NCI-H446 treated with DMSO at 0.1 percent for 48 hours (cell line): Measurements from ENCODE around the gene CACNB4.
A peak's percentile ranks its signal among the peaks of the same experiment; 100 is the strongest.
"Not testable (repeated sequence)": the region's sequence is repeated elsewhere in the genome, so short reads cannot be mapped to it uniquely, and the experiment has no call there.

Experiments used
- DNase-seq: peaks from one replicate; lab custom pipeline; 2025; lab: John Stamatoyannopoulos, UW

Gene CACNB4

DNA sequence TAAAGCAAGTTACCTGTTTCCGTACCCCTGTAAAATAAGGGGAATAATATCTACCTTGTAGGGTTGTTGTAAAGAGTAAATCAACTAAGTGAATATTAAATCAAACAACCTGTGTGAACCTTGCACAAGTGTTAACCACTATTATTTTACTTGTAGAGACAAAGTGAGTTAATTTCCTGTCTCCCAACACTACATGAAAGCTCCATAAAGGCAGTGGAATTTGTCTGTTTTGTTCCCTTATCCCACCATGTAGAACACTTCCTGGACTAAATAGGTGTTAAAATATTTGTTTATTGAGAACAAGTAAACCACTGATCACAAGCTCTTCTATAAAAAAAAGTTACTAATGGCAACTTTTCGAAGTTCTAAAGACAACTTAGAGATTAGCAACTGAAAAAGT, 274.0 kb downstream of the CACNB4 start:
- no peak for DNase-seq

DNA sequence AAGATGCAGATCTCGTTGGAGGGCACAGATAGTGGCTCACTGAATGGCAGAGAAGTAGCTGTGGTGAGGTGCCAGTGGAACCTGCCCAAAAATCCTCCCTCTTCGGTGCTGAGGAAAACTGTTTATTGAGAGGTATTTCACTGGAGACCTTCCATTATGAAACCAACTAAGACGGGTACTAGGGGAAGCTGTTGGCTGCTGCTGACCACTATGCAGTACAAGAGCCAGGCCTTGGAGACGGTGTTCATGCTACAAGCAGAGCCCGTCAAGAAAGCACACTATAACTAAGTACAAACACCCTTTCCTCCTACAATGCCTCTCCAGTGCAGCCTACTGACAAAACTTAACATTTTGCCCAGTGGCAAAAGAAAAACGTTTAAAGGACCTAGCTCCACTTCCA, 275.2 kb downstream of the CACNB4 start:
- no peak for DNase-seq

DNA sequence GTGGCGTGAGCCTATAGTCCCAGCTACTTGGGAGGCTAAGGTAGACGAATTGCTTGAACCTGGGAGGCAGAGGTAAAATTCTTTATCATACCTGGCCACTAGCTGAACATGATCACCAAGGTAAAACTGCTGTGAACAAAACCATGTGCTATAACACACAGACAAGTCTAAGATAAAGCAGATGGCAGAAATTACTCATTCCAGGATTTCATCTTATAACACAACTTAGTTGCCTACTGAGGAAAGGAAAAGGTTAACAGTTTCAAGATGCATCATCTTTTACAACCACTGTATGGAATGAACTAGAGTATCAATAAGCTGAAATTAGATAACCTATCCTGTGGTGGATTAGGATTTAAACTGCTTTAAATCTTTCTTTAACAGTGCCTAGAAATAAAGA, 278.9 kb downstream of the CACNB4 start:
- DNase-seq = no peak

DNA sequence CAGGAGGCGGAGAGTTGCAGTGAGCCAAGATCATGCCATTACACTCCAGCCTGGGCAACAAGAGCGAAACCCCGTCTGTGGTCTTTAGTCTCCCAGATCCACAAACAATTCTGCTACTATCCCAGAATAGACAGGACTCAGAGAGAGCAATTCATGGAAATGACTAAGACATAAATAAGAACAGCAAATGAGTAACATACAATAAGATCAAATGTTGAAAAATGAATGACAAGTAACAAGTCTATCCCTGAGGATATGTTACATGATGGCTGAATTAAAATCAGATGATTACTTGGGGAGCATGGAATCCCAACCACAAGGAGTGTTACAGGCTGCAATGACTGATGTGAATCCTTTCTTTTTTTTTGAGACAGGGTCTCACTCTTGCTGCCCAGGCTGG, 280.9 kb downstream of the CACNB4 start:
- DNase-seq = no peak

DNA sequence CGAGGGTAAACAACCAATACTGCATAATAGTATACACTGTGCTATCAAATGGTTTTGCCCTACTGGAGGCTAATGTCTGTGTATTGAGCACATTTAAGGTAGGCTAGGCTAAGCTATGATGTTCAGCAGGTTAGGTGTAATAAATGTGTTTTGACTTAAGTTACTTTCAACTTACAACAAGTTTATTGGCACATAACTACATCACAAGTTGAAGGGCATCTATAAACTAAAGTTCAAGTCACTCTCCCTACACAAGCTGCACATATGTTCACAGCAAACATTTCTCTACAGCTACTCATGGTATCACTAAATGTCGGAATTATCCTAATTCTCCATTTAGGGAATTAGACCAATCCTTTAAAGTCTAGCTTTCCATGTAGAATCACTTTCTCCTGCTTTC, 282.0 kb downstream of the CACNB4 start:
- no peak for DNase-seq

DNA sequence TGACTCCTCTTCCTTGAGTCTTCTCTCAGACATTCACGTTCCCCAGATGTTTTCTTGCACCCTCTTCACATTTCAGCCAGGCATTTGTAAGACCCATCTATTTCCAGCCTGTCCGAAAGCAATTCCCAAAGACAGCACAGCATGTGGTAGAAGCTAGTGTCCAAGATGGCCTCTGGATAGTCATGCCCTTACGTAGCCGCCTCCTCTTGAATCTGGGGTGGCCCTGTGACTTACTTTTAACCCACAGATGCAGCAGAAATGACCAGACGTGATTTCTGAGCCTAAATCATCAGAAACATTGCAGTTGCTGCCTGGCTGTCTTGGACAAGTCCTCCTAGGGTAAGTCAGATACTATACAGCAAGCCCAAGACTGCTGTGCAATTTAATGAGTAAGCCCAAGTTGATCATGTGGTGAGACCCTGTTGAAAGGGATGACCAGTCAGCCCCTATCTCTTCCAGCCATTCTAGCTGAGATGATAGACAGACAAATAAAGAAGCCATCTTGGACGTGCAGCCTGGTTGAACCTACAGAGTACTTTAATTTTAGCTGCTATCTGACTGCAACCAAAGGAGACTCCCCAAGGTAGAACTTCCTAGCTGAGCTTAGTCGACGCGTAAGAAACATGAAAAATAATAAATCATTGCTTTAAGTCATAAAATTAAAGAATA, 282.9 kb downstream of the CACNB4 start:
- no peak for DNase-seq

DNA sequence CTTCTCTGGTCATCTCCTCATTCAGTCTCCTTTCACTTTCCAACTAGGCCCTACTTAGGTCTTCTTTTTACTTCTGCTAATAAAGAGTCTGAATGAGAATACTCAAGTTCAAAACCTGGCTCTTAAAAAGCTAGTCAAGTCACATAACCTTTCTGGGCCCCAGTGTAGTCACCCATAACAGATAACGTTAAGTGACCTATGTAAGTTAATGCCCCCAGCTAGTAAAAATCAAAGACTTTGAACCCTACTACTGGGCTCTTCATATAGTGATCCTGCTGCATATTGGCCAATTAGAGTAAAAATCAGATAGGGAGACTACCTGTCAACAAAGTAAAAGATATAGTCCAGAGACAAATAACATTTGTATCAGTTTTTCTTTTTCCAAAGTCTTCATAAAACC, 288.4 kb downstream of the CACNB4 start:
- DNase-seq = no peak

DNA sequence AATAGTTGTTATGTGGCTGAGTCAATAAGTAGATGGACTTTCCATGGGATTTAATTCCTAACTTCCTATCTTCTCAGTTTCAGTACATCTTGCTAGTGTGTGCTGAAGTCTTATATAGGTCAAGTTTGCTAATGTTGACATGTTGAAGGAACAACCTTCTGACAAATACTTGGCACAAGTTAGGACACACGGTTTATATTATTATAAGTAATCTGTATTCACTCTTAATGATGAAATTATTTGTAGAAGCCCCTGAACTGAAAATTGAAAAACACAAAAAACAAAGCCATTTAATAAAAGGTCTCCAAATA, 289.8 kb downstream of the CACNB4 start:
- DNase-seq = no peak

DNA sequence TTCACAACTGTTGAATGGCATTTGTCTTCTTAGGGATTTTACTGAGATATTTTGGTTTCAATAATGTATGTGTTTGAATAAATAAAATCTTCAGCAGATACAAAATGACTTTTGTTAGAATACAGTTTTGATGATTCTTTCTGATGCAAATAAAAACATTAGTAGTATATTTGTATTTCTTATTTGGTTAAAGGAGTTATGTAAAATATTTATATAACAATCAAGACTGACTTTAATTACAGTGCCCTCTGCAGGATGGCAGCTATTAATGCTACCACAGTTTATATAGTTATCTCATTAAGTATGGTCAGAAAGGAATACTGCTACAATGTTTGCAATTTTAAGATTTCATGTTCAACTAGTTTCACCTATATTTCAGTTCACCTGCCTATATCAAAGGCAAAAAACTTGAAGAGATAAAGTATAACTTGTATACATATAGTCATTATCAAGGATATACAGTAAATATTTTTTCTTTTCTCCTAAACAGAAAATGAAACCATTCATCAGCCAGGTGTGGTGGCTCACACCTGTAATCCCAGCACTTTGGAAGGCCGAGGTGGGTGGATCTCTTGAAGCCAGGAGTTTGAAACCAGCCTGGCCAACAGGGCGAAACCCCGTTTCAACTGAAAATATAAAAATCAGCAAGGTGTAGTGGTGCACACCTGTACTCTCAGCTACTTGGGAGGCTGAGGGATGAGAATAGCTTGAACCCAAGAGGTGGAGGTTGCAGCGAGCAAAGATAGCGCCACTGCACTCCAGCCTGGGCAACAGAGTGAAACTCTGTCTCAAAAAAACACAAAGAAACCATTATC, 290.4 kb downstream of the CACNB4 start:
- peak; percentile 2 for DNase-seq

DNA sequence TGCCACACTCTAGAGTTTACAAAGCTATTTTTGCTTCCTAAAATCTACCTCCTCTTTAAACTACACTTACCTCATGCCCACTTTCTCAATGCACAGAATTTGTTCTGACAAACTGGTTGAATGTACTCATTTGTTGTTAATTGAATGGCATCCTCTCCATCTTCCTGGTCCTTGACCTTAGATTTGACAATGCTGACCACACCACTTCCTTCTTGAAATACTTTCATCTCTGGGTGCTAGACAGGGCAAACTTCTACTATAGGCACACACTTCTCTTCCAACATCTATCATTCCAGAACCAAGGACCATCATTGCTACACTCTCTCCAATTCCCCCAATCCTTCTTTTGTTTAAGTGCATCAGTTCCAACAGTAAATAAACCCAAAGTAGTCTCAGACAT, 292.9 kb downstream of the CACNB4 start:
- DNase-seq = no peak

DNA sequence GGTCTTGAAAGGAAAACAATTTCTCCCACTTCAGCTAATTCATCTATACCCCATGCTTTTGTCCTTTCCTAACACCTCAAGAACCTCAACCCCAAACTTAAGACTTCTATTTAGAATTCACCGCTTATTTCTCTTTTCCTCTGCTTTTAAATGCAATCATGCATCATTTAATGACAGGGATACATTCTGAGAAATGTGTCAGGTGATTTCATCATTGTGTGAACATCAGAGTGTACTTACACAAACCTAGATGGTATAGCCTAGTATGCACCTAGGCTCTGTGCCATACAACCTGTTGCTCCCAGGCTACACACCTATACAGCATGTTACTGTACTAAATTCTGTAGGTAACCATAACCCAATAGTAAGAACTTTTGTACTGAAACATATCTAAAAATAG, 293.5 kb downstream of the CACNB4 start:
- DNase-seq = no peak

DNA sequence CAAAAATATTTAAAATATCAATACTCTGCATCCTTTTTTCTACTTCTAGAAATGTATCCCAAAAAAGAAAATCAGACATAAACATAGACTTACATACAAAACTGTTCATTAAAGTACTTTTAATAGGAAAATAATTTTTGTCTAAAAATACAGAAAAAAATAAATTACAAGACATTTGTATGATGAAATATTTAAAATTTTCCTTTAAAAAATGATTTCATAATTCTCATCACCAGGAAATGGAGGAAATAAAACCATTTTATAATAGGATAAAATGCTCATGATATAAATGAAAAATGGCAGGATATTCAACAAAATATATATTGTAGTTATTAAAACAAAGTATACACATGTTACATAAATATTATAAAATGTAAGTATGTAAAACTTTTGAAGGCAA, 295.0 kb downstream of the CACNB4 start:
- no peak for DNase-seq

DNA sequence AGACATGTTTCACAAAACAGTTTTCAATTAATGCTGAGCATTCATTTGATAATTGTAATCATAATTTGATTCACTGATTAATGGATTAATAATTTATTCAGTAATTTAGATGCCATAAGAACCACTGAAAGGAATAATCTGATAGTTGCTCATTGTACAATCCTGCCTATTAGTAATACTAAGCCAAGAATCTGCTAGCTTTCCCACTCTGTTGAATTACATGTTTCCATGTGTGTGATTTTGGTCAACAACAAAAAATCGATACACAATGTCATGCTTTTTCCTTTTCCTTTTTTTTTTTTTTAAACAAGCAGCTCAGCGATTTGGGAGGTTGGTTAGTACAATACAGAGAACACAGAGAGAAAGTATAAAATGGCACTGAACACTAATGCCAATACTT, 296.5 kb downstream of the CACNB4 start:
- no peak for DNase-seq

DNA sequence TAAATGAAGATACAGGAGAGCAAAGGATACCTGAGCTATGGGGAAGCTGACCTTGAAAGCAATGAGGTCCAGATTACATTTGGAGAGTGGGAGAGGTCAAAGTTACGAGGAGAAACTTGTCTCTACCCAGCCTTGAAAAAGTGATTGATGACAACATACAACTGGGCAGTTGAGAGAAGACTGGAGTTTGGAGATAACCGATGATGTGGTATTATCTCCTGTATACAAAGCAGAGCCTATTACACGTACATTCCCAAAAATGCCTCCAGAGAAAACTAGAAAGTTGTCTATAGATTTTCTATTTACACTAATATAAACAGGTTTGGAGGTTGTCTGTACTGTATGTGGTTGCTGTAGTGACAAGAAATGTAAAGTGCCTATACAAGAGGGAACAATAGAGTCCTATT, 299.0 kb downstream of the CACNB4 start:
- no peak for DNase-seq

DNA sequence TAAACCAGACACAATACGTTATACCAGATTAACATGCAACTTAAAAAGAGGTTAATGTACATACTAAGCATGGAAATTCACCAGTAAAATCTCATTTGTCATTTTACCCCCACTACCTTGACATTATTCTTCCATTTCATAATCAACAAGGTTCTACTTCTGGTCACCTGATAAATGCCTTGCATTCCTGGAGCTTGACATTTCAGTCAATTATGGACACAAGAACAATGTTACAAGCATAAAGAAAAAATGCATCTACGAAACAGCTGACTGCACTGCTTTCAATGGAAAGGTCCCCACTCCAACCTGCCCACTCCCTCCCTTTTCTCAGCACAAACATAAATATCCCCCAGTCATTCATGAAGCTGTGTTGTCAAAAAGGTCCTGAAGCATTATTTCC, 302.1 kb downstream of the CACNB4 start:
- DNase-seq = no peak

DNA sequence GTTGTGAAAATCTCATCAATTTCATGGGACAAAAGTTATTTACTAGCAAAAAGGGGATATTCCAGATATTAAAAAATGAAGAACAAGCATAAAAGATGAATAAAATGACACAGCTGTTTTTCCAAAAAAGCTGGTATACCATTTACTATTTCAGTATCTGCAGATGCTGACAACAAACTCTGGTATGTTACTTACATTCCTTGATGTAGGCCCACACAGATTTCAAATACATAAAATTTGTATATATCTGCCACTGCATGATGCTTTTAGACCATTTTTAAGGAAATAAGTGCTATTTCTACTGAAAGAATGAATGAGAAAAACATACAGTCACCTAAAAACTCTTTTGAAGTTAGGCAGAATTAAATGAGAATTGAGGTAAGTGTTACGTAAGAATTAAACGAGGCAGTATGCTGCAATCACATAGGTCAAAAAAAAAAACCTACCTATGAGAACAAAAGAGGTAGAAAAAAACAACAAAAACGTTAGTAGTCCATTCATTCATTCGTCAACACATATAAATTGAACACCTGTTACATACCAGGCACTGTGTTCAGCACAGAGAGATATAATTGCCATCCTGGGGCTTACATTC, 303.1 kb downstream of the CACNB4 start:
- DNase-seq = no peak

DNA sequence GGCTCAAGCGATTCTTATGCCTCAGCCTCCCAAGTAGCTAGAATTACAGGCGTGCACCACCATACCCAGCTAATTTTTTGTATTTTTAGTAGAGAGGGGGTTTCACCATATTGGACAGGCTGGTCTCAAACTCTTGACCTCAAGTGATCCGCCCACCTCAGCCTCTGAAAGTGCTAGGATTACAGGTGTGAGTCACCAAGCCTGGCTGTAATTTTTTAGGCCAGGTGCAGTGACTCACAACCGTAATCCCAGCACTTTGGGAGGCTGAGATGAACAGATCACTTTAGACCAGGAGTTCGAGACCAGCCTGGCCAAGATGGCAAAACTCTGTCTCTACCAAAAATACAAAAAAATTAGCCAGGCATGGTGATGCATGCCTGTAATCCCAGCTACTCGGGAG, 304.4 kb downstream of the CACNB4 start:
- not testable (repeated sequence) for DNase-seq

DNA sequence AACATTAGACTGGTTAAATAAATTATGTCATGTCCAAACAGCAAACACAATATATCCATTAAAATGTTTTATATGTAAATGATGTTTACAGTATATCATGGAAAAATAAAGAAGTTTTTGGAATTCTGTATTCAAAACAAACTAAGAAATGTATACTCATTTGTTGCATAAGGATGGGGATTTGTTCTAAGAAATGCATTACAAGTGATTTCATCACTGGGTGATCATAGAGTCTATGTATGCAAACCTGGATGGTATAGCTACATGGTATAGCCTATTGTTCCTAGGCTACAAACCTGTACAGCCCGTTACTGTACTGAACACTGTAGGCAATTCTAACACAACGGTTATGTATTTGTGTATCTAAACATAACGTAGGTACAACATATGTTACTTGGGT, 305.7 kb downstream of the CACNB4 start:
- DNase-seq = no peak

DNA sequence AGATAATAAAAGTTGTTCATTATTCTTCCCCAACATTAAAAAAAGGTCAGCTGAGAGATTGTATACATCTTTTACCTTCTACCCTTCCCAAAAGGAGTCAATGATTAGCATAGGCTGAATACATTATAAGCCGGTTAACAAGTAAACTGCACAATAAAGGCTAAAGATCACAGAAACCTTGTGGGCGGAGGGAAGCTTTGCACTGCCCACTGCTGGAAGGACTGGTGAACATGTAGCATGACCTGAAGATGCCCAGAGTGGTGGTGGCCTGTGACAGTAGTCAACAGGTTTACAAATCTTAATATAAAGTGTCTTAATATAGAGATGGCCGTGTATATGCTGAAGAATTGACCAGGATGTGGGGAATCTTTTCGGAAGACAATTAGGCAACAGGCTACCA, 306.3 kb downstream of the CACNB4 start:
- DNase-seq = no peak

DNA sequence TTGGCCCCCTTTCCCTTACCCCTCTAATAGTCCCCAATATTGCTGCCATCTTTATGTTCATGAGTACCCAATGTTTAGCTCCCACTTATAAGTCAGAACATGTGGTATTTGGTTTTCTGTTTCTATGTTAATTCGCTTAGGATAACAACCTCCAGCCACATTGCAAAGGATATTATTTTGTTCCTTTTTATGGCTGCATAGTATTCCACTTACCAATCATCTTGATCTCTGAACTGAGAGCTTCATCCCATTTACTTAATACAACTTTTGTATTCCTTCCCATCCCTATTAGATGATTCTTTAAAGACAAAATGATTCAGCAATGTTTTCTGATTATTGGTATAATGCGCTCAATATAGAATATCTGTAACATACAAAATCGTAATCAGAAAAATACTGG, 307.3 kb downstream of the CACNB4 start:
- DNase-seq = no peak

DNA sequence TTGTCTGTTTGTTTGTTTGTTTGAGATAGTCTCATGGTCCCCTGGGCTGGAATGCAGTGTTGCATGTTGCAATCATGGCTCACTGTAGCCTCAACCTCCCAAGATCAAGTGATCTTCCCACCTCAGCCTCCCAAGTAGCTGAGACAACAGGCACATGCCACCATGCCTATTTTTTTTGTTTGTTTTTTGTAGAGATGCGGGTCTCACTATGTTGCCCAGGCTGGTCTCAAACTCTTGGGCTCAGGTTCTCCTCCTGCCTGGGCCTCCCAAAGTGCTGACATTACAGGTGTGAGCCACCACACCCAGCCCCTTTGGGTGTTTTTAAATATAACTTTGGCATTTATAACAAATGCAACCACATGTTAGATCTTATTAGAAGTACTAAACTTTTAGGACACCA, 308.2 kb downstream of the CACNB4 start:
- DNase-seq = no peak

DNA sequence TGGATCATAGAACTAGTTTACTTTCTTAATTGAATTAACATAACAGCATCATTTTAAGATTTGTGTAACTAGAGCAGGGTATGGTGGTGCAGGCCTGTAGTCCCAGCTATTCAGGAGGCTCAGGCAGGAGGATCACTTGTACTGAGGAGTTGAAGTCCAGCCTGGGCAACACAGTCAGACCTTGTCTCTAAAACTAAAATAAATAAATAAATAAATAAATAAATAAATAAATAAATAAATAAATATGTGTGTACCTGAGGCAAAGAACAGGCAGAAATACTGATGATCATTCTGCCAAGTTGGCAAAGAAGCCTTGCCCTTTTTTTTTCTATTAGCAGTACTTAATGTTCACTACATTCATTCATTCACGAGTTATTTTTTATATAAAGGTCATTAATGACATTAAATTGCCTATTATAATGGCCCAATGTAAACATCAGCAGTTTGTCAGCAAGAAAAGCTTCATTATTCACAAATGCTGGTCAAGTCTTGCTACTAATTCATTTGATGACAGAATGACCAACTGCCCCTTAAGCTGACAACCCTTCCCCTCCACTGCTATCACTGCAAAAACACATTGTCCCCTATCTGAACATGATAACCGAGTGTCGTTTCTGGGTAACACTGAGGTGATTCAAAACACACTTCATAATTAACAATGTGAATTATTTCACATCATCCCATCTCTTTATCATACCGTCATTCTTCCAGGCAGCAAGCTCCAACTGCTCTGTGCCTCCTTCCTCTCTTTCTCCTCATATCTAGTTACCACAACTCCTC, 309.6 kb downstream of the CACNB4 start:
- DNase-seq = no peak

DNA sequence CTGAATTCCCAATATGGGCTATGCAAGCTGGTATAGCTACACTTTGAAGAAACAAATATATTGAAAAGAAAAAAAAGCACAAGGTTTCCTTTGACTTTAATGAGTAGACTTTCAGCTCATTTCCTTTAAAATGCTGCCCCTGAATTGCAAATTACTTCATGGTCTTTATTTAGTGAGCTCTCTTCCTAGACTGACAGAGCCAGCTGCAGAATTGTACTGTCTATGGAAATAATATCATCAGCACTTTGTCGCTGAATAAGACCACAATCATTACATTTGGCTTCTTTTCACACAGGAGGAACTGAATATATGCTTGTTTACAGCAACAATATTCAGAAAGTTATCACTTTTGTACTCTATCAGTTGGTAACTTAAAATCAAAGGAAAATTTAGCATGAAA, 312.4 kb downstream of the CACNB4 start:
- no peak for DNase-seq
